Hindlimb muscle (tissue), 1 donor: ENCODE measurements around the gene COPRS. TPM values are rescaled to one million over a fixed set of nuclear protein-coding genes. Genes with fewer than 3 reads are reported as not detected.
A peak's percentile ranks its signal among the peaks of the same experiment; 100 is the strongest.

Experiments used
- DNase-seq: peaks from one replicate; pipeline ENCODE4 v3.0.0-alpha.2; 2013
- polyA plus RNA-seq: library from polyadenylated mRNA; unstranded; fragments of 120-200 nt; gene quantifications from one replicate; pipeline ENCODE4 v1.2.1, GENCODE V29; 2013; ENCODE audit not compliant: insufficient read length

COPRS gene, protein sequence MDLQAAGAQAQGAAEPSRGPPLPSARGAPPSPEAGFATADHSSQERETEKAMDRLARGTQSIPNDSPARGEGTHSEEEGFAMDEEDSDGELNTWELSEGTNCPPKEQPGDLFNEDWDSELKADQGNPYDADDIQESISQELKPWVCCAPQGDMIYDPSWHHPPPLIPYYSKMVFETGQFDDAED
- 33.2 TPM for polyA plus RNA-seq

DNA sequence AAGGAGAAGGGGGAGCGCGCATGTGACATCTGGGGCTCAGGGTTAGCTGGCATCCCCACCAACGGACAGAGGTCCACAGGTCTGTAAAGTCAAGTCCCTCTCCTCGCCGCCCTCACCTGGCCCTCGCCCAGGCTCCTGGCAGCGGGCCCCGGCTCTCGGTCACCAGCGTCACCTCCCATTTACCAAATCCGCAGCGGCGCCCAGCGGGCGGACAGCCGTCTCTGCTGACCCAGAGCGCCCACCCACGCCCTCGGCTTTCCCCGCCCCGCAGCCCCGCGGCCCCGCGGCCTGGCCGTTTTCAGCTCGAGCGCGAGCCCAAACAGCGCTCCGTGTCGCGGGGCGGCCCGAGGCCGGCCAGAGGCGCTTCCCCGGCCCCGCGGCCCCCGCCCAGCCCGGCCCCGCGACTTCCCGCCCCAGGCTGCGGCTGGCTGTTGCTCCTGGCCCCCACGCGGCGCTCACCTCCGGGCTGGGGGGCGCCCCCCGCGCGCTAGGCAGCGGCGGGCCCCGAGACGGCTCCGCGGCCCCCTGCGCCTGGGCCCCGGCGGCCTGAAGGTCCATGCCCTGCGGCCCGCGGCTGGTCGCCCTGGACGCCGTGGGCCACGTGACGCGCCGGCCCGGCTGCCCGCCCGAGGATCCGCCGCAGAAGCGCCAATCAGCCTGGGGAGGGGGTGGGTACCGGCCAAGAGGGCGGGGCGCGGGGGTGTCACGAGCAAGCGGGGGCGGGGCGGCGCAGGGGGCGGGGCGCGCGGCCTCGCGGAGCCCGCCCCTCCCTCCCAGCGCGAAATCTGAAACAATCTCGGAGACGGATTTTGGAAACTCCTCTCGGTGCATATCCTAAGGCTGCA is at the start of gene COPRS:
COPRS (minus strand) TSS at position 603 of the 845 bp plus-strand sequence; CDS start at position 558, 45 bp downstream.
- DNase-seq: peak; percentile 85

DNA sequence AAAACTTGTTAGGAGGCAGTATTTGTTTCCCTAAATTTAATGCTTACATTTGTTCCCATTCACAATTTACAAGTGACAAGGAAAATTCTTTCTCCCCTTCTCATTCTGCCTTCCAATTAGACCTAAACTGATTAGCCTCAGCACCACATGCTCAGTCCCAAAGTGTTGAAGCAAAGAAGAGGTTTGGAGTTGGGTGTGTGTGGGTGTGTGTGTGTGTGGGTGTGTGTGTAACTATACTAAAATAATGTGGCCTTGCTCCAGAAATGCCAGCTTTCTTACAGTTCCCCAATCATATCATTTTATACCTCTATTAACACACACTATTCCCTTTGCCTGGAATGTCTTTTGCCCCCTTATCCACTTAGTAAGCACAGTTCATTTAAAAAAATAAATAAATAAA is 49.3 kb upstream of the COPRS start:
- no peak for DNase-seq

- peak; percentile 59 for DNase-seq
These were observed 48.4 kb upstream of the COPRS start for GRCh38 chr17:31907342-31907962.

GRCh38 chr17:31903401-31903800 is 44.4 kb upstream of the COPRS start:
- DNase-seq: no peak

DNA sequence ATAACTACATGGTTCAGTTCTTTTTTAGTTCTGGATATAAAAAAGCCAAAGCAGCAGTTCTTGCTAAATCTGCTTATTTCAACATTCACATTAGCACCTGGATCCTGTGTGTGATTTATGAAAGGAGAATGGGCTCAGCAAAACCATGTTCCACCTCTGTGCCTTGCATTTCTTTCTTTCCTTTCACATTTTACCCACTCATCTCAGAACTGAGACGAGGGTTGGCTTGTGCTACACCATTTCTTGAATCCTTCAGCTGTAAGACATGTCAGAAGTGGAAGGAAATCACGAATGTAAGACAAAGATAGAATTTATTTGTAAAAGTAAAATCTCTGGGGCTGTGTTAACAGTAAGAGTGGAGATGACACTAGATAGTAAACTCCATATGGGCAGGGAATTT is 43.6 kb upstream of the COPRS start:
- no peak for DNase-seq

DNA sequence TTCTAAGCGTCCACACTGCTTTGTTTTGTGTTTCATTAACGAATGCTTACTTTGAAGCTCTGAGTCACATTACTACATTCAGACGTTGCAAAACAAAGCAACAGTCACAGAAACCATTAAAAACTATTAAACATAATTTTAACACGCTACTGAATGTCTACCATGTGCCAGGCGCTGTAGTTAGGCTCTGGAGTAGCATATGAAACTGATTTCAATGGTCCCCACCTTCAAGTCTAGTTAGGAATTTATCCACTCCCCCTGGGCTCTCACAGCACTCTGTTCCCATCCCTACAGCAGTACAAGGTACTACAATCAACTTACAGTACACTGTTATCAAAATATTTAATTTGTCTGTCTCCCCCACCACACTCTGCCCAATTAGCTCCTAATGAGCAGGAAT is 41.8 kb upstream of the COPRS start:
- DNase-seq: no peak

GRCh38 chr17:31888124-31888523 is 29.1 kb upstream of the COPRS start:
- no peak for DNase-seq

DNA sequence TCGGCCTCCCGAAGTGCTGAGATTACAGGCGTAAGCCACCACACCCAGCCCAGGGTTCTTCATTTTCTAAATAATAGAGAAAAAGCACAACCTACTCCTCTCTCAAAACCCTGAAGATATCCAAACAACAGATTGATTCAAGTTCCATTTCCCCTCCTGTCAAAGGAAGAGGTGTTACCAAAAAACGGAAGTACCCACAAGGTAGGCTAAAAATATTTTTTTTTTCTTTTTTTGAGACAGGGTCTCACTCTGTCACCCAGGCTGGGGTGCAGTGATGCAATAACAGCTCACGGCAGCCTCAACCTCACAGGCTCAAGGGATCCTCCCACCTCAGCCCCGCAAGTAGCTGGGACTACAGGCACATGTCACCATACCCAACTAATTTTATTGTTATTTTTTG is 23.5 kb upstream of the COPRS start:
- DNase-seq: no peak

- no peak for DNase-seq
These were observed 21.3 kb upstream of the COPRS start for GRCh38 chr17:31880311-31880710.

GRCh38 chr17:31878703-31879073 is 19.6 kb upstream of the COPRS start:
- no peak for DNase-seq

- DNase-seq: no peak
These were observed 19.1 kb upstream of the COPRS start for GRCh38 chr17:31877911-31878702.

DNA sequence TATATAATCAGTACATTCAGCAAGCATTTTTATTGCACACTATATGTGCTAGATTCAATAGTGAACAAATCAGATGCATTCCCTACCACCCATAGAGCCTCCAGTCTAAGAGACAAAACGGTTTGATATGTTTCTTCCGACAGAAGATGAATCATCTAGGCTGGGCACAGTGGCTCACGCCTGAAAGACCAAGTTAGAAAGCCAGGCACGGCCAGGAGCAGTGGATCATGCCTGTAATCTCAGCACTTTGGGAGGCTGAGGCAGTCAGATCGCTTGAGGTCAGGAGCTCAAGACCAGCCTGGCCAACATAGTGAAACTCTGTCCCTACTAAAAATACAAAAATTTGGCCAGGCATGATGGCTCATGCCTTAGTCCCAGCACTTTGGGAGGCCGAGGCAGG is 18.3 kb upstream of the COPRS start:
- no peak for DNase-seq

- DNase-seq: no peak
These were observed 16.0 kb upstream of the COPRS start for GRCh38 chr17:31875081-31875480.

DNA sequence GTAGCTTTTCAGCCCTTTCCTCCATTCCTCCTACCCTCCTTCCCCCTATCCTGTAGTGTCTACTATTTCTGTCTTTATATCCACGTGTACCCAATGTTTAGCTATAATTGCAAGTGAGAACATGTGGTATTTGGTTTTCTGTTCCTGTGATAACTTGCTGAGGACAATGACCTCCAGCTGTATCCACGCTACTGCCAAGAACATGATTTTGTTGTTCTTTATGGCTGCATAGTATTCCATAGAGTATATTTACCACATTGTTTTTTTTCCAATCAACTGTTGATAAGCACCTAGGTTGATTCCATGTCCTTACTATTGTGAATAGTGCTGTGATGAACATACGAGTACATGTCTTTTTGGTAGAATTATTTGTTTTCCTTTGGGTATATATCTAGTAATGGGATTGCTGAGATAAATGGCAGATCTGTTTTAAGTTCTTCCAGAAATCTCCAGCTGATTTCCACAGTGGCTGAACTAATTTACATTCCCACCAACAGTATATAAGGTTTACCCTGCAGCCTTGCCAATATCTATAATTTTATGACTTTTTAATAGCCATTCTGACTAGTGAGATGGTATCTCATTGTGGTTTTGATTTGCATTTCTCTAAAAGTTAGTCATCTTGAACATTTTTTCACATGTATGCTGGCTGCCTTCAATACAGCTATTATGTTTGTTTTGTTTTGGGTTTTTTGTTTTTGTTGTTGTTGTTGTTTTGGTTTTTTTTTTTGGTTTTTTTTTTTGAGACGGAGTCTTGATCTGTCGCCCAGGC is 10.9 kb upstream of the COPRS start:
- no peak for DNase-seq

DNA sequence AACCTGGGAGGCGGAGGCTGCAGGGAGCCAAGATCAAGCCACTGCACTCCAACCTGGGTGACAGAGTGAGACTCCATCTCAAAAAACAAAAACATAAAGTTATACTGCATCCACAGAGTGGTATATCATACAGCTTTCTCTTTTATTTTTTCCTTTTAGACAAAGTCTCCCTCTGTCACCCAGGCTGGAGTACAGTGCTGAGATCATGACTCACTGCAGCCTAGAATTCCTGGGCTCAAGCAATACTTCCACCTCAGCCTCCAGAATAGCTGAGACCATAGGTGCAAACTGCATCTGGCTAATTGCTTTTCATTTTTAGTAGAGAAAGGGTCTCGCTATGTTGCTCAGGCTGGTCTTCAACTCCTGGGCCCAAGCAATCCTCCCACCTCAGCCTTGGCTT is 10.0 kb upstream of the COPRS start:
- DNase-seq: no peak

DNA sequence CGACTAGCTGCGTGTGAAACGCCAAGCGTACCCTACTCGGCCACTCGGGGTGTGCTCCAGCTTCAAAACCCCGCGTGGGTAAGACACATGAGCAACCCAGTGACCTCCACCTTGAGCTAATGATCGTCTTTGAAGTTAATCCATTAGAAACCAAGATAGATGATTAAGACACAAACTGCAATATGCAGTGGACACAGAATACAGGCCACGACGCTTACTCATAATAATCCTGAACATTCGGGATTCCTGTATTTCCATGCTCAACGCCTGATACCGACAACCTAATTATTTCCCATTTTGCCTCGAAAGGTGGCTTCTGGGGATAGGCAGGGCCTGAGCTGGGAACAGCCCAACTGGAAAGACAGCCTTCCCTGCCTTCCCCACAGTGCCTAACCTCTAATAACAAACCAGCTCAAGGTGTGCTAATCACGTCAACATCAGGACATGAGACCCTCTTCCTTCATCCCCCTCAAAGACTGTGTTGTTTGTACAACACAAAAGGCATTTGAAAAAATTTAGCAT is 504 bp upstream of the COPRS start:
- no peak for DNase-seq

DNA sequence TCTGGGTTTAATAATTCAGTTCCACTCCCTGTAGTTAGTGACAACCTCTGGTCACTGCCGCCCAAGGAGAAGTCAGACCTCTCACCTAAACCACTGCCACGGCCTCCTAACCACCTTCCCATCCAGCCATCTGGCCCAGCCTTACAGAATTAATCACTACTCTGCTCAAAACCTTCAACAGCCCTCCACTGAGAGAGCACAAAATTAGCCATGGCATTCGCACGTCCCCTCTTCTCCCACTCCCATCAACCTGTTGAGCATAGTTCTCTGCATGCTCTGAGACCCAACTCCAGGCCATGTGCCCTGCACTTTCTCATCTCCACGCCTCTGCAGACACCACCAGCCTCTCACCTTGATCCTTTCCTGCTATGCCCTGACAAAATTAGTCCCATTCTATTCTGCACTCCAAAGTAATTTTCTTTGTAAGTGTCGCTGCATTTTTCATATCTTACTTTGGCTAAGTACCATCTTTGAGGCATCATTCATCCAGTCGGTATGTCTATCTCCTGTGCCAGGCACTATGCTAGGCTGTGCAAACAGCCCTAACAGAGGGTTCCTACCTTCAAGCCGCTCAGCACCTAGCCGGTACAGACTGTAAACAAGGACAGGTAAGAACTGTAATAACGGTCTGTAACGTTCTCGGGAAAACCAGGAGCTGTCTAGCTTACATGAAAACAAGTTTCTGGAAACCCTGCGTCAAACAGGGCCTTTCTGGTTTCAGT is 963 bp downstream of the COPRS start:
- DNase-seq: no peak

DNA sequence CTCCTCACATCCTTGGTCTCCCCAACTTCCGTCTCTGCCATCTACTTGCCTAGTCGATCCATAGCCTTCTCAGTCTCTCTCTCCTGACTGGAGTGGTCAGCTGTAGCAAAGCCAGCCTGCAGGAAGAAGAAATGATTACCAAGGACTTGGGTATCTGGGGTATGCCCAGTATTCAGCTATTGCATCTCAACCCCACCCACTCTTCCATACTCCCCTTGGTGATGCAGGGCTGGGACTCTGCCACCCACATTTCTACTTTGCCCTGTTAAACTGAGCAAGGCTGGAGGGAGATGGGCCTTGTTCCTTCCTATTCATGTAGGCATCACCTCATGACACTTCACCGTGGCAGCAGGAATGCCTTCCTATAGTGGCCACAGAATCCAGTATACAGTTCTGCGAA is 2.3 kb downstream of the COPRS start:
- no peak for DNase-seq

GRCh38 chr17:31854672-31855071 is 4.4 kb downstream of the COPRS start:
- DNase-seq: no peak

GRCh38 chr17:31853911-31854470 is 5.1 kb downstream of the COPRS start:
- DNase-seq: no peak

DNA sequence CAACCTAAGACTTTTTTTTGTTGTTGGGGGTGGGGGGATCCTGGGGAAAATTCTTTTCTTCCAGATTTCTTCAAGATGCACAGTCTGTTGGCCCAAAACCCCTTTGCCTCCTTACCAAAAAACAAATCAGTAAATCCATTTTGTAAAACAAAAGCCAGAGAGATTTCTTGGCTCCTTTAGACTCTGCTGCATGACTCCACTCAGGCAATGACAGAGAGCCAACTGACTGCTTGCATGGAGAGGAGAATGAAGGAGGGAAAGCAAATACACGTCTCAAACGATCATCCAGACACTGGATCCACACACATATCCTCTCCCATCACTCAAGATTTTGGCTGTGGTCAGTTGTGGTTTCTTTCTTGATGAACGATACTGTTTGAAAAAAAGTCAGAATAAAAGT is 13.8 kb downstream of the COPRS start:
- DNase-seq: no peak
